IPS-11a (cell line): ENCODE data around the gene SERPINB8.
"Not testable (repeated sequence)": the region's sequence is repeated elsewhere in the genome, so short reads cannot be mapped to it uniquely, and the experiment has no call there.

Source experiments
- H3K4me3 ChIP-seq: one replicate; pipeline ENCODE4 v1.5.1; 2013; ENCODE audit warnings: low read depth, low read length, control low read depth

Gene SERPINB8

GRCh38 chr18:63969942-63970808 lies at the start of gene SERPINB8:
Gene SERPINB8 (plus strand): TSS chr18:63970081. CDS start chr18:63978309, 8,228 bp downstream.
- peak within 1 kb of the TSS; percentile 73 for H3K4me3 ChIP-seq

- H3K4me3 ChIP-seq, result no peak overlapping the region
Observed at GRCh38 chr18:63922049-63922448, 47.8 kb upstream of the SERPINB8 start.

- H3K4me3 ChIP-seq, result no peak overlapping the region
Observed at GRCh38 chr18:63924551-63924950, 45.3 kb upstream of the SERPINB8 start.

GRCh38 chr18:63928331-63928730 lies 41.5 kb upstream of the SERPINB8 start:
- no peak overlapping the region for H3K4me3 ChIP-seq

- H3K4me3 ChIP-seq, result not testable (repeated sequence)
Observed at GRCh38 chr18:63929369-63929768, 40.5 kb upstream of the SERPINB8 start.

GRCh38 chr18:63930773-63931354 lies 39.0 kb upstream of the SERPINB8 start:
- H3K4me3 ChIP-seq, result no peak overlapping the region

GRCh38 chr18:63936156-63936931 lies 33.5 kb upstream of the SERPINB8 start:
- peak overlapping the region; percentile 36 for H3K4me3 ChIP-seq

GRCh38 chr18:63936932-63937393 lies 32.9 kb upstream of the SERPINB8 start:
- peak overlapping the region; percentile 36 for H3K4me3 ChIP-seq

- no peak overlapping the region for H3K4me3 ChIP-seq
Observed at GRCh38 chr18:63940008-63940407, 29.9 kb upstream of the SERPINB8 start.

GRCh38 chr18:63940543-63941050 lies 29.3 kb upstream of the SERPINB8 start:
- H3K4me3 ChIP-seq, result not testable (repeated sequence)

GRCh38 chr18:63947051-63947790 lies 22.7 kb upstream of the SERPINB8 start:
- no peak overlapping the region for H3K4me3 ChIP-seq

- peak within 1 kb of the TSS; percentile 10 for H3K4me3 ChIP-seq
Observed at GRCh38 chr18:63949068-63949737, 20.7 kb upstream of the SERPINB8 start, which contains the start of gene HMSD. Gene HMSD (plus strand): TSS chr18:63949301. CDS start chr18:63953456, 4,155 bp downstream.

- H3K4me3 ChIP-seq, result no peak overlapping the region
Observed at GRCh38 chr18:63951302-63951705, 18.6 kb upstream of the SERPINB8 start.

- no peak overlapping the region for H3K4me3 ChIP-seq
Observed at GRCh38 chr18:63953811-63954210, 16.1 kb upstream of the SERPINB8 start.

GRCh38 chr18:63956755-63957154 lies 13.1 kb upstream of the SERPINB8 start:
- H3K4me3 ChIP-seq, result no peak overlapping the region

- H3K4me3 ChIP-seq, result no peak overlapping the region
Observed at GRCh38 chr18:63960891-63961290, 9.0 kb upstream of the SERPINB8 start.

- H3K4me3 ChIP-seq, result no peak overlapping the region
Observed at GRCh38 chr18:63961435-63961980, 8.4 kb upstream of the SERPINB8 start.

- H3K4me3 ChIP-seq, result no peak overlapping the region
Observed at GRCh38 chr18:63962137-63962536, 7.7 kb upstream of the SERPINB8 start.

GRCh38 chr18:63963615-63964256 lies 6.1 kb upstream of the SERPINB8 start:
- H3K4me3 ChIP-seq, result no peak overlapping the region
